ENCODE results near the gene LY86. TPM values are rescaled to one million over a fixed set of nuclear protein-coding genes. Genes with fewer than 3 reads are reported as not detected.

Gene LY86
- total RNA-seq, 1 experiment from 2014 or later = not detected

GRCh38 chr6:6591778-6592465 is 3.4 kb downstream of the LY86 start:
- Mint-ChIP-seq H3K27me3 (ENCODE audit: low read depth) (peaks cover 5% of the 10 kb centered on the region), H3K4me3 (no peak overlapping the region), H3K4me1 (peaks cover 14 to 19% of the 10 kb centered on the region in 2 experiments), H3K9me3 (no peaks in the 10 kb centered on the region), H3K36me3 (ENCODE audit: insufficient read depth in 1 of 3, low read depth in 3 of 3) (no peaks in the 10 kb centered on the region), H3K27ac (no peak overlapping the region)
- Histone ChIP-seq H3K23me2 (ENCODE audit: insufficient read length, low read depth, low read length, poor library complexity, severe bottlenecking) (no peaks in the 10 kb centered on the region), H4K8ac (replicated peaks; ENCODE audit: insufficient read length, low read depth, low read length) (no peak overlapping the region), H4K5ac (ENCODE audit: insufficient read length, low read depth, low read length) (no peak overlapping the region), H2AFZ (ENCODE audit: low read length) (no peak overlapping the region), H2AK5ac (ENCODE audit: insufficient read length, low read length) (no peak overlapping the region), H3K79me1 (ENCODE audit: insufficient read depth, low read depth, low read length, poor library complexity, severe bottlenecking) (no peaks in the 10 kb centered on the region), H4K20me1 (ENCODE audit: control insufficient read depth, insufficient read depth, insufficient read length) (no peaks in the 10 kb centered on the region), H2BK120ac (ENCODE audit: low read depth, low read length, poor library complexity, severe bottlenecking) (no peak overlapping the region), H3K27ac (ENCODE audit: insufficient read length, low read depth, low read length) (no peak overlapping the region), H2BK20ac (ENCODE audit: low read depth, low read length, poor library complexity, severe bottlenecking) (no peak overlapping the region), H2BK12ac (ENCODE audit: insufficient read length, low read depth, low read length) (no peak overlapping the region), H3K9ac (ENCODE audit: extremely low read depth, insufficient read length, low read length) (no peak overlapping the region), H3K4ac (ENCODE audit: low read depth, low read length) (no peak overlapping the region), H3K23ac (ENCODE audit: insufficient read length, low read depth, low read length) (no peak overlapping the region), H3K4me2 (ENCODE audit: insufficient read depth, insufficient read length, low read length) (no peak overlapping the region), H3K27me3 (ENCODE audit: insufficient read depth, low read length) (no peaks in the 10 kb centered on the region), H4K91ac (ENCODE audit: insufficient read length, low read depth, low read length) (no peak overlapping the region), H3K9me3 (ENCODE audit: control insufficient read depth, low read depth, low read length) (no peaks in the 10 kb centered on the region), H3K4me1 (ENCODE audit: insufficient read depth, low read length) (no peaks in the 10 kb centered on the region), H3T11ph (ENCODE audit: low read length) (no peak overlapping the region), H3K56ac (ENCODE audit: insufficient read length, low read depth, low read length) (no peak overlapping the region), H2BK5ac (ENCODE audit: insufficient read length, low read length) (no peak overlapping the region), H3K14ac (ENCODE audit: insufficient read depth, low read length) (no peak overlapping the region), H3K18ac (ENCODE audit: insufficient read length, low read depth, low read length) (no peak overlapping the region), H2BK15ac (ENCODE audit: low read depth, low read length) (no peak overlapping the region), H3K79me2 (ENCODE audit: insufficient read depth, low read length) (no peaks in the 10 kb centered on the region)
- TF ChIP-seq CTCF (conservative IDR thresholded peaks at IDR 0.05) = no peak
- no peak for DNase-seq
- no CpG with 5 or more reads among the region's 9 CpGs for WGBS (ENCODE audit: extremely low coverage, insufficient read length, low lambda C conversion rate)

Data from H9 (cell line).